Smooth muscle cell of bladder (primary cell): ENCODE results near the gene GLT8D1. TPM values are rescaled to one million over a fixed set of nuclear protein-coding genes. Genes with fewer than 3 reads are reported as not detected.

Experiments
- total RNA-seq: library from RNA; depleted of rRNA; stranded (reverse); fragments of >200 nt; gene quantifications from 2 replicates; pipeline ENCODE4 v1.2.3, GENCODE V29; 2014

The GLT8D1 gene
- 104 and 141 TPM in 2 replicates for total RNA-seq

GRCh38 chr3:52705688-52706686 lies at the start of gene GLT8D1, which contains the start of gene SPCS1:
Gene GLT8D1 (minus strand): TSS chr3:52705791. CDS start chr3:52700460, 5,331 bp downstream.
Gene SPCS1 (plus strand): TSS chr3:52706106. CDS start chr3:52706247, 141 bp downstream.

GRCh38 chr3:52685709-52686691 lies 19.6 kb downstream of the GLT8D1 start, which contains the start of the genes GNL3 and PBRM1:
Gene GNL3 (plus strand): TSS chr3:52686032. CDS start chr3:52686093, 61 bp downstream.
Gene PBRM1 (minus strand): TSS chr3:52685913.

Other genes with a start within 250 kb of the GLT8D1 start
- gene STAB1, start 210.5 kb downstream of the GLT8D1 start, total RNA-seq = 0.57 and 4.5 TPM in 2 replicates
- gene NT5DC2, start 171.9 kb downstream of the GLT8D1 start, total RNA-seq = 25.6 and 30.9 TPM in 2 replicates
- gene UQCC5, start 169.2 kb downstream of the GLT8D1 start, total RNA-seq = 5.4 and 11.8 TPM in 2 replicates
- gene PBRM1, start 19.9 kb downstream of the GLT8D1 start, total RNA-seq = 45.1 and 56.7 TPM in 2 replicates
- 95.0 and 122 TPM in 2 replicates for gene GNL3, start 19.8 kb downstream of the GLT8D1 start, total RNA-seq
- 43.4 and 58.2 TPM in 2 replicates for gene SPCS1, start 315 bp upstream of the GLT8D1 start, total RNA-seq
- 24.3 and 27.8 TPM in 2 replicates for gene NEK4, start 65.1 kb upstream of the GLT8D1 start, total RNA-seq
- 0.14 and 0.18 TPM in 2 replicates for gene ITIH1, start 71.8 kb upstream of the GLT8D1 start, total RNA-seq
- 0.09 and 0.28 TPM in 2 replicates for gene ITIH3, start 89.0 kb upstream of the GLT8D1 start, total RNA-seq
- gene ITIH4, start 124.9 kb upstream of the GLT8D1 start, total RNA-seq = 1.2 and 1.6 TPM in 2 replicates
- gene MUSTN1, start 129.2 kb upstream of the GLT8D1 start, total RNA-seq = not detected in 2 replicates
- gene STIMATE, start 191.8 kb upstream of the GLT8D1 start, total RNA-seq = 10.0 and 12.4 TPM in 2 replicates